Transverse colon (tissue), 4 donors: ENCODE data around the gene ANKRD1.

Experiments used
- POLR2A ChIP-seq: fragments of 450-650 bp; IDR thresholded peaks from one replicate; pipeline ENCODE4 v1.6.1; 2016; ENCODE audit warnings: antibody characterized with exemption, mild to moderate bottlenecking, moderate library complexity
- POLR2AphosphoS5 ChIP-seq, 3 donors: sonication (generic); formaldehyde crosslinking; IDR thresholded peaks; one replicate each; pipeline ENCODE4 v1.6.1; 2016; ENCODE audit warnings: antibody characterized with exemption in 3 of 3
- TF ChIP-seq, protein P1 (sequence below), 5 experiments: fragments of 200-600 bp in 3 of 5; fragments of 450-650 bp in 2 of 5; sonication (generic) in 3 of 5; IDR thresholded peaks; 1 replicate in 2 of 5; 2 replicates in 3 of 5; pipeline ENCODE4 v1.5.1; 2016 to 2017; ENCODE audit warnings: antibody characterized with exemption in 5 of 5, inconsistent platforms in 3 of 5, mild to moderate bottlenecking in 2 of 5, moderate library complexity in 1 of 5

DNA sequence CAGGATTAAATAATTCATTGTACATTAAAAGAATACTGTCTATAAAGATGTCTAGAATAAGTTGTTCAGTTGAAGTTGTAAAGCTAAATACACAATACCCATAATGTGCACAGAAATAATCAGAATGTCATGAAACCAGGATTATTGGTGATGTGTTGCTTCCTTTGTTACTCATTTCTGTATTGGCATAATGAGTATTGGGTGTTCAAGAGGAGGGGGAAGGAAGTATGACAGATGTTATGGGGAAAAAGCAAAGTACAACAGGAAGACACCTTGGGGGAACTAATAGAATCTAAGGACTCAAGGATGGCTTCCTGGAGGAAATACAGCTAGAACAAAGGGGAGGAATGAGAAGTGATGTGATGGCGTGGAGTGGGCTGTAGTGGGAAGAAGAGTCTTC lies 15.0 kb downstream of the ANKRD1 start:
- no peak for TF ChIP-seq POLR2AphosphoS5 (IDR thresholded peaks at IDR 0.05)
- TF ChIP-seq, protein P1, sequence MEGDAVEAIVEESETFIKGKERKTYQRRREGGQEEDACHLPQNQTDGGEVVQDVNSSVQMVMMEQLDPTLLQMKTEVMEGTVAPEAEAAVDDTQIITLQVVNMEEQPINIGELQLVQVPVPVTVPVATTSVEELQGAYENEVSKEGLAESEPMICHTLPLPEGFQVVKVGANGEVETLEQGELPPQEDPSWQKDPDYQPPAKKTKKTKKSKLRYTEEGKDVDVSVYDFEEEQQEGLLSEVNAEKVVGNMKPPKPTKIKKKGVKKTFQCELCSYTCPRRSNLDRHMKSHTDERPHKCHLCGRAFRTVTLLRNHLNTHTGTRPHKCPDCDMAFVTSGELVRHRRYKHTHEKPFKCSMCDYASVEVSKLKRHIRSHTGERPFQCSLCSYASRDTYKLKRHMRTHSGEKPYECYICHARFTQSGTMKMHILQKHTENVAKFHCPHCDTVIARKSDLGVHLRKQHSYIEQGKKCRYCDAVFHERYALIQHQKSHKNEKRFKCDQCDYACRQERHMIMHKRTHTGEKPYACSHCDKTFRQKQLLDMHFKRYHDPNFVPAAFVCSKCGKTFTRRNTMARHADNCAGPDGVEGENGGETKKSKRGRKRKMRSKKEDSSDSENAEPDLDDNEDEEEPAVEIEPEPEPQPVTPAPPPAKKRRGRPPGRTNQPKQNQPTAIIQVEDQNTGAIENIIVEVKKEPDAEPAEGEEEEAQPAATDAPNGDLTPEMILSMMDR (IDR thresholded peaks at IDR 0.05), result no peak
- TF ChIP-seq POLR2A, result no peak
